Inferior parietal cortex (tissue), 1 donor: ENCODE data around the gene ADGRG6.
"Not testable (repeated sequence)": the region's sequence is repeated elsewhere in the genome, so short reads cannot be mapped to it uniquely, and the experiment has no call there.

Experiments used
- DNase-seq: peaks from one replicate; pipeline ENCODE4 v3.0.0-alpha.2; 2016; ENCODE audit errors: extremely low spot score

ADGRG6 gene

GRCh38 chr6:142346166-142346565 lies 44.4 kb downstream of the ADGRG6 start:
- DNase-seq, result not testable (repeated sequence)

- no peak for DNase-seq
Measured at GRCh38 chr6:142349215-142349823, 47.5 kb downstream of the ADGRG6 start.

- DNase-seq, result no peak
Measured at GRCh38 chr6:142350309-142350708, 48.5 kb downstream of the ADGRG6 start.

GRCh38 chr6:142353690-142354089 lies 51.9 kb downstream of the ADGRG6 start:
- peak; percentile 42 for DNase-seq

- no peak for DNase-seq
Measured at GRCh38 chr6:142354650-142355049, 52.8 kb downstream of the ADGRG6 start.

- no peak for DNase-seq
Measured at GRCh38 chr6:142355520-142356174, 53.8 kb downstream of the ADGRG6 start.

GRCh38 chr6:142356201-142356883 lies 54.5 kb downstream of the ADGRG6 start:
- DNase-seq, result no peak

GRCh38 chr6:142356884-142357225 lies 55.0 kb downstream of the ADGRG6 start:
- no peak for DNase-seq

- no peak for DNase-seq
Measured at GRCh38 chr6:142357879-142358278, 56.1 kb downstream of the ADGRG6 start.

- no peak for DNase-seq
Measured at GRCh38 chr6:142359271-142359960, 57.6 kb downstream of the ADGRG6 start.

- no peak for DNase-seq
Measured at GRCh38 chr6:142361345-142361744, 59.5 kb downstream of the ADGRG6 start.

GRCh38 chr6:142361779-142362750 lies 60.3 kb downstream of the ADGRG6 start:
- DNase-seq, result no peak

GRCh38 chr6:142367061-142367460 lies 65.3 kb downstream of the ADGRG6 start:
- DNase-seq, result no peak

GRCh38 chr6:142367501-142368018 lies 65.8 kb downstream of the ADGRG6 start:
- no peak for DNase-seq

GRCh38 chr6:142369266-142369665 lies 67.5 kb downstream of the ADGRG6 start:
- DNase-seq, result no peak

- DNase-seq, result no peak
Measured at GRCh38 chr6:142372348-142372747, 70.5 kb downstream of the ADGRG6 start.

GRCh38 chr6:142373268-142374090 lies 71.7 kb downstream of the ADGRG6 start:
- DNase-seq, result no peak

GRCh38 chr6:142374091-142374770 lies 72.4 kb downstream of the ADGRG6 start:
- no peak for DNase-seq

- DNase-seq, result no peak
Measured at GRCh38 chr6:142374965-142375733, 73.3 kb downstream of the ADGRG6 start.
